LHCN-M2 (cell line): ENCODE measurements around the gene PYROXD2. TPM values are rescaled to one million over a fixed set of nuclear protein-coding genes. Genes with fewer than 3 reads are reported as not detected.

Experiments used
- total RNA-seq: library from RNA; depleted of rRNA; stranded (reverse); fragments of >200 nt; gene quantifications from 2 replicates; pipeline ENCODE4 v1.2.3, GENCODE V29; 2014; rRNA removed

PYROXD2 gene
- total RNA-seq, 1 experiment from 2014 or later: 11.4 TPM

Other genes with a start within 250 kb of the PYROXD2 start
- 0.19 and 0.46 TPM in 2 replicates for gene LOXL4, start 147.0 kb downstream of the PYROXD2 start, total RNA-seq
- gene HPS1, start 31.8 kb upstream of the PYROXD2 start, total RNA-seq: 37.6 and 46.0 TPM in 2 replicates